Suprapubic skin (tissue), 4 donors: ENCODE results near the gene SQSTM1. TPM values are rescaled to one million over a fixed set of nuclear protein-coding genes. Genes with fewer than 3 reads are reported as not detected.
A peak's percentile ranks its signal among the peaks of the same experiment; 100 is the strongest.

Source experiments
- DNase-seq, 2 donors: peaks; one replicate each; pipeline ENCODE4 v3.0.0-alpha.2; 2019; ENCODE audit warnings: low spot score in 2 of 2
- H3K27ac ChIP-seq: fragments of 200-600 bp; sonication (generic); one replicate; pipeline ENCODE4 v1.5.1; 2019
- H3K27me3 ChIP-seq: fragments of 200-600 bp; sonication (generic); one replicate; pipeline ENCODE4 v1.5.1; 2019
- H3K36me3 ChIP-seq: fragments of 200-600 bp; sonication (generic); one replicate; pipeline ENCODE4 v1.5.1; 2019
- H3K4me1 ChIP-seq: fragments of 200-600 bp; sonication (generic); one replicate; pipeline ENCODE4 v1.5.1; 2019
- H3K4me3 ChIP-seq: fragments of 200-600 bp; sonication (generic); one replicate; pipeline ENCODE4 v1.5.1; 2019; ENCODE audit warnings: mild to moderate bottlenecking
- H3K9me3 ChIP-seq: fragments of 200-600 bp; sonication (generic); one replicate; pipeline ENCODE4 v1.5.1; 2019
- CTCF ChIP-seq, 2 donors: fragments of 200-600 bp in 1 of 2; fragments of 450-650 bp in 1 of 2; sonication (generic) in 1 of 2; IDR thresholded peaks; one replicate each; pipeline ENCODE4 v1.5.1; 2016 to 2019; ENCODE audit warnings: antibody characterized with exemption in 2 of 2, mild to moderate bottlenecking in 1 of 2, moderate library complexity in 1 of 2
- EP300 ChIP-seq: sonication (generic); formaldehyde crosslinking; IDR thresholded peaks from one replicate; pipeline ENCODE4 v1.6.1; 2017; ENCODE audit warnings: antibody characterized with exemption
- POLR2A ChIP-seq, 2 donors: fragments of 450-650 bp; IDR thresholded peaks; one replicate each; pipeline ENCODE4 v1.6.1; 2017; ENCODE audit warnings: antibody characterized with exemption in 2 of 2, mild to moderate bottlenecking in 2 of 2, moderate library complexity in 2 of 2
- POLR2AphosphoS5 ChIP-seq, 3 donors: sonication (generic); formaldehyde crosslinking; IDR thresholded peaks; one replicate each; pipeline ENCODE4 v1.6.1; 2017; ENCODE audit warnings: antibody characterized with exemption in 3 of 3
- WGBS: methylation state at CpG from one replicate; pipeline ENCODE4 v1.1.5; 2018; 5-methylcytosine and 5-hydroxymethylcytosine counted together
- total RNA-seq, 4 donors: library from RNA; depleted of rRNA; stranded (reverse); fragments of >200 nt; gene quantifications; one replicate each; pipeline ENCODE4 v1.1.0, GENCODE V29; 2016

The SQSTM1 gene
- total RNA-seq, 4 donors from 2014 or later, result 183 to 282 (median 265) TPM

GRCh38 chr5:179822444-179822990 lies 1.8 kb downstream of the SQSTM1 start:
- H3K27me3 ChIP-seq, result no peaks in the 10 kb centered on the region
- no peaks in the 10 kb centered on the region for H3K9me3 ChIP-seq
- no peak for DNase-seq
- peaks cover 49% of the 10 kb centered on the region for H3K36me3 ChIP-seq
- H3K27ac ChIP-seq, result no peak overlapping the region
- WGBS, result 52% methylated on average over 8 of the region's 8 CpGs
- TF ChIP-seq EP300 (no peak), POLR2AphosphoS5 (IDR thresholded peaks at IDR 0.05) (no peak), CTCF (IDR thresholded peaks at IDR 0.05) (no peak), POLR2A (IDR thresholded peaks at IDR 0.05) (no peak)
- peak overlapping the region; percentile 98 for H3K4me3 ChIP-seq
- H3K4me1 ChIP-seq, result peaks cover 76% of the 10 kb centered on the region

GRCh38 chr5:179823937-179824744 lies 3.4 kb downstream of the SQSTM1 start:
- H3K4me3 ChIP-seq, result peak overlapping the region; percentile 98
- TF ChIP-seq POLR2AphosphoS5 (IDR thresholded peaks at IDR 0.05) (no peak), EP300 (no peak), CTCF (IDR thresholded peaks at IDR 0.05) (no peak), POLR2A (IDR thresholded peaks at IDR 0.05) (no peak)
- WGBS, result 86% methylated on average over 11 of the region's 22 CpGs
- H3K36me3 ChIP-seq, result peaks cover 64% of the 10 kb centered on the region
- DNase-seq, result no peak
- H3K27ac ChIP-seq, result no peak overlapping the region
- no peaks in the 10 kb centered on the region for H3K9me3 ChIP-seq
- H3K27me3 ChIP-seq, result no peaks in the 10 kb centered on the region
- H3K4me1 ChIP-seq, result peaks cover 67% of the 10 kb centered on the region

GRCh38 chr5:179824745-179825112 lies 4.0 kb downstream of the SQSTM1 start:
- 83% methylated on average over 3 of the region's 3 CpGs for WGBS
- peaks cover 70% of the 10 kb centered on the region for H3K36me3 ChIP-seq
- TF ChIP-seq CTCF (IDR thresholded peaks at IDR 0.05) (no peak), EP300 (no peak), POLR2AphosphoS5 (IDR thresholded peaks at IDR 0.05) (no peak), POLR2A (IDR thresholded peaks at IDR 0.05) (no peak)
- H3K4me3 ChIP-seq, result peak overlapping the region; percentile 98
- no peak overlapping the region for H3K27ac ChIP-seq
- DNase-seq, result no peak
- peaks cover 61% of the 10 kb centered on the region for H3K4me1 ChIP-seq
- no peaks in the 10 kb centered on the region for H3K27me3 ChIP-seq
- H3K9me3 ChIP-seq, result no peaks in the 10 kb centered on the region

GRCh38 chr5:179825655-179826182 lies 5.0 kb downstream of the SQSTM1 start:
- Histone ChIP-seq H3K4me1 (peaks cover 53% of the 10 kb centered on the region), H3K27ac (no peak overlapping the region), H3K27me3 (no peaks in the 10 kb centered on the region), H3K4me3 (no peak overlapping the region), H3K36me3 (peaks cover 79% of the 10 kb centered on the region), H3K9me3 (no peaks in the 10 kb centered on the region)
- DNase-seq, result no peak
- TF ChIP-seq CTCF (IDR thresholded peaks at IDR 0.05) (no peak), EP300 (no peak), POLR2AphosphoS5 (IDR thresholded peaks at IDR 0.05) (no peak), POLR2A (IDR thresholded peaks at IDR 0.05) (no peak)
- WGBS, result 78% methylated on average over 13 of the region's 13 CpGs

- WGBS, result 71% methylated on average over 9 of the region's 9 CpGs
- Histone ChIP-seq H3K27me3 (no peaks in the 10 kb centered on the region), H3K4me3 (no peak overlapping the region), H3K27ac (no peak overlapping the region), H3K9me3 (no peaks in the 10 kb centered on the region), H3K36me3 (peaks cover 95% of the 10 kb centered on the region), H3K4me1 (peaks cover 44% of the 10 kb centered on the region)
- TF ChIP-seq POLR2A (IDR thresholded peaks at IDR 0.05), result no peak
- no peak for TF ChIP-seq CTCF (IDR thresholded peaks at IDR 0.05)
- TF ChIP-seq POLR2AphosphoS5 (IDR thresholded peaks at IDR 0.05), result no peak
- TF ChIP-seq EP300, result no peak
- DNase-seq, result no peak
Measured at GRCh38 chr5:179827680-179828079, 7.0 kb downstream of the SQSTM1 start.
